NCI-H2196 (cell line): ENCODE data around the gene DNAAF8.

Experiments
- DNase-seq: peaks from one replicate; lab custom pipeline; 2025; ENCODE audit not compliant: unreplicated experiment; lab: John Stamatoyannopoulos, UW

DNAAF8 gene

GRCh38 chr16:4734063-4734729, at the start of gene DNAAF8, which contains the start of gene ANKS3:
Gene DNAAF8, plus strand, starts transcription at chr16:4734537. Its CDS starts 1,978 bp downstream, at chr16:4736515.
Gene ANKS3, minus strand, starts transcription at chr16:4734271. Its CDS starts 4,122 bp downstream, at chr16:4730149.
- DNase-seq = peak; percentile 94

- no peak for DNase-seq
These were observed 49.6 kb upstream of the DNAAF8 start for GRCh38 chr16:4684763-4685162.

DNA sequence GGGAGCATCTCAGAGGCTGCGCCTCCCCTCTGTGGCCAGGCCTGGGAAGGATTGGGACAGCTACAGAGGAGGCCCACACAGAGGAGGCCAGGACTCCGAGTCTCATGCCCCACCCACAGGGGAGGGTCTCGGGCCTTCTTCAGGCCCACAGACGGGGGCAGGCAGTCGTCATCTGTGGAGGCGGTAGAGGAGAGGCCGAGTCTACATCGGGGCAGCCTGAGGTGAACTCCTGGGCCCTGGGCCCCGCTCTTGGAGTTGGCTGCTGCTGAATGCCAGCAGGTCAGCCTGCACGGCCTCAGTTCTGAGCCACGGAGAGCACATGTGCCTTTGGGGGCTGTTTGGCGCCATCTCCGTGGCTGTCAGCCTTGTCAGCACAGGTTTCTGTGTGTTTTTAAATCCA, 49.0 kb upstream of the DNAAF8 start:
- DNase-seq = no peak

DNA sequence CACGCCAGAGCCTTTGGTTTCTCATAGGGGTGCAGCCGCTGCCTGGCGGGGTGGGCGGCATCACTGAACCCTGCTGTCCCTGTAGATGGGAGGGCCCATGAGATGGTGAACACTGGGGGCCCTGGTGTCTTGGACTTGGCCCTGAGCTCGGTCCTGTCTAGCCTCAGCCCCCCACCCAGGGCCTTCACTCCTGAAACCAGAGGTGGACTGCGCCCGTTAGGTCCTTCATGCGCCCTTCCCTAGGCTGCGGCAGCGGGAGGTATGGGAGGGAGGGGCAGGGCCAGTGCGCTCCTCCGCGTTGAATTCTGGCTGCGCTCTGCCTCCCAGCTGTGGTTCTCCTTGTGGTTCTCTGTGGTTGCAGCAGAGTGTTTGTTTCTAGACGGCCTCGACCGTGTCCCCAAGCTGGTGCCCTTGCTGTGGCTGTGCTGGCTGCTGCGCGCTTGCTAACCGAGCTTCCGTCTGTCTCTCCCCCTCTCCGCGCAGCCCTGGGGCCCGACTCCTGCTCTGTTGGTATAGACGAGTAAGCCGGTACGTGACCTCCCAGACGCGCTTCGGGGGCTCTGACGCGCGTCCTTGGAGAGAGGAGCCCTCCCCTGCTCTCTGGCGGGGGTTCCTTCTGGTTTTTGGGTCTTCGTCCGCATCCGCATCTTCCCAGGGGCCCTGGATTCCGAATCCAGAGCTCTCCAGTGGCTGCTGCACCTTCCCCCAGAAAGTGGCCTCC, 48.4 kb upstream of the DNAAF8 start:
- no peak for DNase-seq

DNA sequence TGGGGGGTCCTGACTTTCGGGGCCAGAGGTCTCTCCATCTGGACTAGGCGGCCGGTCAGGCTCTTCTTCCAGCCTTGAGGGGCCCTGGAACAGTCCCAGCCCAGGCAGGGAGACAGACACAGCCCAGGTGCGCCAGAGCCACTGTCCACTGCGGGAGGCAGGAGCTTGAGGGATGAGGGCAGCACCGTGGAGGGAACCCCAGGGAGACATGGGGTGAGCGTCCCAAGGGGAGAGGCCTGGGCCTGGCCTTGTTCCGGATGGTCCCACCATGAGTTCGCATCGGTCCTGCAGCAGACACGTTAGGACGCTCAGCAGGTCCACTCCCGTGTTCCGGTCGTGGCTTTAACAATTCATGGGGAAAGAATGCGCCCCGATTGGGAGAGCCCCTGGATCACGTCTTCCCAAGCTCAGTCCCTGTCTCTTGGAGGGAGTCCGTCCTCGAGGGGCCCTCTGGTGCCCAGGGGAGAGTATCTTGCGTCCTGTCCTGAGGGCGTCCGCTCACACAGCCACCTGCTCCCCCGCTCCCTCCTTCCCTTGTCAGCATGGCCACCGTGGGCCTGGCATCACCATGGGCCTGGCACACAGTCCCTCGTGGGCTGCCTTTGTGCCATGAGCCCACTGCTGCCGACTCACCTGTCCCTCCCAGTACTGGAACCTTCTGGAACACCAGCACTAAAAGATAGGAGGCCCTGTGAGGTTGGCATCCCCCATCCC, 47.7 kb upstream of the DNAAF8 start:
- DNase-seq = no peak

- DNase-seq = no peak
These were observed 46.9 kb upstream of the DNAAF8 start for GRCh38 chr16:4687416-4687815.

GRCh38 chr16:4687946-4688673, 46.2 kb upstream of the DNAAF8 start:
- no peak for DNase-seq

DNA sequence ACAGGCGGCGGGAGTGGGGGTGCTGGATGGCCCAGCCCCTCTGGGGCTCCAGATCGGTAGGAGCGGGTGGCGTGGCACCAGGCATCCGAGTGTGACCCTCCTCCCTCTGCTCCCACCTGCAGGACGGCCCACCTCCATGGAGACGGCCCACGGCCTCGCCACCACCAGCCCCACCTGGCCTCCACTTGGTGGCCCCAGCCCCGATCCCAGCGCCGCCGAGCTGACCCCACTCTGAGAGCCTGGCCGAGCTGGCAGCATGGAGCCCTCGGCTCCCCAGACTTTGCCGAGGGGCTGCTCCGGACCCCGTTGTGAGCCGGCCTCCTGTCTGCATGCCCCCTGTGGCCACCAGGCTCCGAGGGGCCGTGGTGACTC, 45.7 kb upstream of the DNAAF8 start:
- DNase-seq = no peak

GRCh38 chr16:4689091-4689671, 45.2 kb upstream of the DNAAF8 start:
- no peak for DNase-seq

DNA sequence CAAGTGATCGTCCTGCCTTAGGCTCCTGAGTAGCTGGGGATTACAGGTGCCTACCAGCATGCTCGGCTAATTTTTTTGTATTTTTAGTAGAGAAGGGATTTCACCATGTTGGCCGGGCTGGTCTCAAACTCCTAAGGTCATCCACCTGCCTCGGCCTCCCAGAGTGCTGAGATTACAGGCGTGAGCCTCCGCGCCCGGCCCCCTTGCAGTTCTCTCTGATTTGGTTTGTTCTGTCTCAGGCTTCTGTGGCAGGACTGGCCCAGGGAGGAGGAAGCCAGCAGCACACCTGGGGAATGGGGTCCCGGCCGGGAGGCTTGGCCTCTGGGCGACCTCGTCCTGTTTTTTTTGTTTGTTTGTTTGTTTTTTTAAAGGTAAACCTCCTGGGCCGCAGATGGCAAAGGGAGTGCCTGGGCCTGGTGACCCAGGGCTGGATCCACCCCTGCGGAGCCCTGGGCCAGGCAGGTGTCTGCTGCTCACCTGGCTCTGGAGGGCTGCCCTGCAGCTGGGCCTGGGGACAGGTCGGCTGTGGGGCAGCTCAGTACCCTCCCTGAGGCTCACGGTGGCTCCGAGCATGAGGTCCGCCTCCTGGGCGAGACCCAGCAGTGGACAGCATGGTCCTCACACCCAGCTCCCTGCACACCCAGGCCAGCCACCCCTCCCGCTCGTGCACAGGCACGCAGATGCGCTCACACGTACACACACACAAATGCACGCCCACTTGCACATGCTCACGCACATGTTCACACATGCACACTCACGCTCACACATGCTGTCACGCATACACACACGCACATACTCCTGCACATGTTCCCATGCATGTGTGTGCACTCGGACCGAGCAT, 44.3 kb upstream of the DNAAF8 start:
- no peak for DNase-seq

- no peak for DNase-seq
These were observed 43.2 kb upstream of the DNAAF8 start for GRCh38 chr16:4690946-4691665.

DNA sequence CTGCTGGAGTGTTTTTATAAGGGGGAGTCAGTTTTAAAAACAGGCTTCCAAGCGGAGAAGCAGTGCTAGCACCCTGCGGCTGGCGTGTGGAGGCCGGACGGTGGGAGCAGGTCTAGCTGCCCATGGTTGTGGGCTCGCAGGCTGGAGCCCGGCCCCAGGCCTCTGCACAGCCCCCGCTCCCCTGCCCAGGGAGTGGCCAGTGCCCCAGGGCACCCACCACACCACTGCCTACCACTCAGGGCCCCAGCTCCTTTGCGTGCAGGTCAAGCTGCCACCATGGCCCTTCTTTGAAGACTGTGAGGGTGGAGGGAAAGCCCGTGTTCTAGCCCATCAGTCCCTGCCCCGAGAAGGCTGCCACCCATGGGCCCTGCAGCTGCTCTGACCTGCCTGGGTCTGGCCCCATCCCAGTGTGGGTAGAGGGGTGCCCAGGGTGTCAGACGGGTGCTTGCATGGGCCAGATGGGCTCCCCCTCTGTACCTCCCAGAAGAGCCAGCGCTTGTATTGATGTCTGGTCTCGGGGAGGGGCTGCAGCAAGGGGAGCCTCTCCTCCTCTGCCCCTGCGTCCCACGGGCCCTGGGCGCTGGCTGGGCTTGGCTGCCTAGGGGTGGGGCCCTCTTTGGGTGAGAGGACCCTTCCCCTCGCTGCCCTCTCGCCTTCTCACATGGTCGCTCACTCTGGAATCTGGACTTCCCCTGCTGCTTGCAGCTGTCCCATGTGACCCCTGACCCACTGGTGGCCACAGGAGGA, 42.5 kb upstream of the DNAAF8 start:
- no peak for DNase-seq

- DNase-seq = no peak
These were observed 41.7 kb upstream of the DNAAF8 start for GRCh38 chr16:4692460-4693295.

DNA sequence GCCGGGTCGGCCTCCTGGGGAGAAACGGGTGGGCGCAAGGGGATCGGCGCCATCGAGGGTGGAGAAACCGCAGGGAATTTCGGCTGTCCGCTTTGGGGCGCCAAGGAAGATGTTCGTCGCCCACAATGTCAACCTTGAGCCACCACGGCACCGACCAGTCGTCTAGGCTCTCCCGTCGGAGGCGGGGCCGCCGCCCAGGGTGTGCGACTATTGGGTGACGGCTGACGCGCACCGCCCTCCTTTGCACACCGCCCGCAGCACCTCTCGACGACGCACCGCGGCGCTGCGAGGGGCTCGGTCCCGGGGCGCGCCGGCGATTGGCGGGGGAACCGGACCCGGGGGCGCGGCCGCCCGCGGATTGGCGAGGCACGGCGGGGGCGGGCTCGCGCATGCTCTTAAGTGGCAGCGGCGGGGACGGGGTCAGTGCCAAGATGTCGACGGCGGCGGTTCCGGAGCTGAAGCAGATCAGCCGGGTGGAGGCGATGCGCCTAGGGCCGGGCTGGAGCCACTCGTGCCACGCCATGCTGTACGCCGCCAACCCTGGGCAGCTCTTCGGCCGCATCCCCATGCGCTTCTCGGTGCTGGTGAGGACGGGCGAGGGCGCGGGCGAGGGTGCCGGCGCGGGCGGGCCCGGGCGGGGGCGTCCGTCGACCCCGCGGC, 40.9 kb upstream of the DNAAF8 start, which contains the start of gene NUDT16L1:
NUDT16L1 (plus strand) TSS at position 267 of the 660 bp plus-strand sequence; CDS start at position 432, 165 bp downstream.
- DNase-seq = peak; percentile 99

GRCh38 chr16:4693956-4694641, 40.2 kb upstream of the DNAAF8 start:
- no peak for DNase-seq

- DNase-seq = no peak
These were observed 39.5 kb upstream of the DNAAF8 start for GRCh38 chr16:4694642-4695451.
